Brain microvascular endothelial cell (primary cell): ENCODE results near the gene CBFA2T3.

ENCODE experiments used
- DNase-seq: peaks from one replicate; pipeline ENCODE4 v3.0.0-alpha.2; 2020
- H3K27ac ChIP-seq: fragments of 250-450 bp; sonication (Bioruptor Pico); 2 replicates; pipeline ENCODE4 v1.5.1; 2020; ENCODE audit warnings: mild to moderate bottlenecking, moderate library complexity
- H3K27me3 ChIP-seq: fragments of 250-450 bp; sonication (Bioruptor Pico); replicated peaks from 2 replicates; pipeline ENCODE4 v1.5.1; 2020; ENCODE audit warnings: mild to moderate bottlenecking
- H3K36me3 ChIP-seq: fragments of 250-450 bp; sonication (Bioruptor Pico); replicated peaks from 2 replicates; pipeline ENCODE4 v1.5.1; 2020; ENCODE audit warnings: mild to moderate bottlenecking
- H3K4me3 ChIP-seq: 2 replicates; pipeline ENCODE4 v1.5.1; 2011; ENCODE audit warnings: low read depth, mild to moderate bottlenecking, control low read depth, low read length, moderate library complexity
- CTCF ChIP-seq: IDR thresholded peaks from 2 replicates; pipeline ENCODE4 v1.5.1; 2011; ENCODE audit warnings: low read depth, mild to moderate bottlenecking, moderate library complexity, low read length, control low read depth, inconsistent platforms; ENCODE audit errors: missing control alignments
- in situ Hi-C: cut with HindIII; loops from 2 replicates; pipeline ENCODE4 v1.10.0; 2017; ENCODE audit warnings: low sequenced_read_pairs, low pct_ligation_motif_present

Gene CBFA2T3

GRCh38 chr16:88868974-88869672, 107.9 kb downstream of the CBFA2T3 start:
- in situ Hi-C loops, result no loop called here
- Histone ChIP-seq H3K4me3 (no peak overlapping the region), H3K27me3 (peaks cover 4% of the 10 kb centered on the region), H3K27ac (no peak overlapping the region), H3K36me3 (no peaks in the 10 kb centered on the region)
- no peak for TF ChIP-seq CTCF
- DNase-seq, result no peak

DNA sequence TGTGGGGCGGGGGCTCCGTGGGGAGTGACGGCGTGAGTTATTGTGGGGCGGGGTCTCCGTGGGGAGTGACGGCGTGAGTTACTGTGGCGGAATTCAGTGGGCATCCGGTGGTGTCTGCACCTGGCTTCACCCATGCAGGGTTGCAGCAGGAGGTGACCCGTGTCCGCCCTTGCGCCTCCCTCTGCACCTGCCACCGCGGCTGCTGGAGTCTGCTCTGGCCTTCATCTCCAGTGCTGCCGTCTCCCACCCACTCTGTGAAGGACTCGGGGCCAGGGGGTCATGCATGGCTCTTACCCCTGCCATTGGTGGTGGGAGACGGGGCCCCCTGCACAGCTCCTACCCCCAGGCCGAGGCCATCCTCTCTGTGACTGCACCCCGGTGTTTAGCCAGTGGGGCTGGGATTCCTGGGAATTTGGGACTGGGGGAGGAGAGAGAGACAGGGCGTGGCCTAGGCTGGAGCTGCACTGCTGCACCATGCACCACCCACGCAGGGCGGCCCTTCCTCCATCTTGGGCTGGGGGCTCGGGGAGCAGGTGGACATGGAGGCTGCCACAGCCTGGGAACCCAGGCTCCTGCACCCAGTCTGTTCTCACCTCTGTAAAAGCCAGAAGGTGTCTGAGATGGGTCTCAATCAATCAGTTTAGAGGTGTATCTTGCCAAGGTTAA, 109.3 kb downstream of the CBFA2T3 start:
- H3K27ac ChIP-seq, result no peak overlapping the region
- H3K4me3 ChIP-seq, result no peak overlapping the region
- TF ChIP-seq CTCF, result no peak
- no peak for DNase-seq
- no peaks in the 10 kb centered on the region for H3K36me3 ChIP-seq
- peaks cover 4% of the 10 kb centered on the region for H3K27me3 ChIP-seq
- in situ Hi-C loops, result no loop called here

DNA sequence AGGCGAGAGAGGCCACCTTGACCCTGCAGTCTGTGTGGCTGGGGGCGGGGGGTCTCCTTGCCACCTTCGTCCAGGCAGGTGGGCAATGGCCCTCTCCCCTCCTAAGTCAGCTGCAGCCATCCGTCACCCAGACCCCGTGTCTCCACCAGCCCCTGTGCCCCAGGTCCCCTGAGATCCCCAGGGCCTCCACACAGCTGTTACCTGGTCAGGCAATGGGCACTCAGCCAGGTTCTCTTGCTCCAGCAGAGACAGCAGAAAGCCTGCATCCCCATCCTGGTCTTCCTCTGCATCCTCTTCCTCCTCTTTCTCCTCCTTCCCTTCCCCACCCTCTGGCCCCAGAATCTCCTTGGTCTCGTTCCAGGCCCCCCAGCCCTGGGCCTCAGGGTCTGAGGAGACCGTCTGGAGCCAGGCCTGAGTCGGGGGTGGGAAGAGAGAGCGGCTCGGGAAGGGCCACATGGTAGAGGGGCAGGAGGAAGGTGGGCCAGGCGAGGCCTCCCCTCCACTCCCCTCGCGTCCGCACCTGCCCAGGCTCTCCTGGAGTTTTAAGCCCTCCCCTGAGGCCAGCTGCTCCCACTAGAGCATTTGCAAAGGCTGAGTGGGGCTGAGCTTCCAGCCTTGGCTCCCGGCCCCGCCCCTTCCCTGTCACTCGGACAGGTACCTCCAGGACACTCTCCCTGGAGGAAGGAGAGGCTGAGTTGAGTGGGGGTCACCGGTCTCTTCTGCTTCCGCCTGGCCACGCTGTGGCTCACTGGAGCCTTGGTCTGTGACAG, 110.7 kb downstream of the CBFA2T3 start, which contains the start of gene PABPN1L:
Gene PABPN1L (minus strand): TSS at position 510 of the 770 bp plus-strand sequence. CDS start 54 bp downstream, at position 456.
- no peak for DNase-seq
- TF ChIP-seq CTCF, result no peak
- H3K27ac ChIP-seq, result no peak within 1 kb of the TSS
- no peak within 1 kb of the TSS for H3K4me3 ChIP-seq
- in situ Hi-C loops, result no loop called here
- H3K36me3 ChIP-seq, result no peaks in the 10 kb centered on the region
- peaks cover 4% of the 10 kb centered on the region for H3K27me3 ChIP-seq

- in situ Hi-C loops, result no loop called here
Measured at GRCh38 chr16:88865742-88866141, 111.3 kb downstream of the CBFA2T3 start.

DNA sequence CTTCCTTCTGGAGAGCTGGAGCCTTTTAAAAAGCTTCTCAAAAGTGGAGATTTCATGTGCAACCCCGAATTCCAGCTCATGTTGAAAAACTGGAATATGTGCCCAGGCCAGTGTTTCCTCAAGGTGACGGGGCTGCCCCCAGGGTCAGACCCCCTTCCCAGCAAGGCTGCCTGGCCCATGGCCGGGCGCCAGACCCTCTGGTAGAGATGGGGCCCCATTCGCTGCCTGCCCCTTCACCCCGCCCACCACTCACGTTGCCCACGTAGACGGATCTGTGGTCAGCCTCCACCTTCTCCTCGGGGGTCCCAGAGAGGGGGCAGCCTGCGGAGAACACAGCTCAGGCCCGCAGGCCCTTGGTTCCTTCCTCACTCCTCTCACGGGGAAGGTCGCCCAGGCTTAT, 111.7 kb downstream of the CBFA2T3 start:
- peaks cover 3% of the 10 kb centered on the region for H3K27me3 ChIP-seq
- no peak overlapping the region for H3K27ac ChIP-seq
- DNase-seq, result no peak
- in situ Hi-C loops, result no loop called here
- peaks cover 3% of the 10 kb centered on the region for H3K36me3 ChIP-seq
- TF ChIP-seq CTCF, result no peak
- no peak overlapping the region for H3K4me3 ChIP-seq

More at GRCh38 chr16:88865742-88866141, 111.3 kb downstream of the CBFA2T3 start:
- no peak overlapping the region for H3K27ac ChIP-seq
- no peak overlapping the region for H3K4me3 ChIP-seq
- no peak for DNase-seq
- H3K36me3 ChIP-seq, result no peaks in the 10 kb centered on the region
- TF ChIP-seq CTCF, result no peak
- peaks cover 4% of the 10 kb centered on the region for H3K27me3 ChIP-seq
